Hepatocyte (in vitro differentiated cells): Measurements from ENCODE around the gene OR52E1. TPM values are rescaled to one million over a fixed set of nuclear protein-coding genes. Genes with fewer than 3 reads are reported as not detected.

Experiments
- DNase-seq: peaks from one replicate; pipeline ENCODE4 v3.0.0-alpha.2; 2016; ENCODE audit warnings: low spot score
- H2AFZ ChIP-seq: fragments of 200-600 bp; sonication (generic); 2 replicates; pipeline ENCODE4 v1.6.0; 2016; ENCODE audit warnings: antibody characterized with exemption, mild to moderate bottlenecking
- H3K27ac ChIP-seq: fragments of 200-600 bp; sonication (generic); 2 replicates; pipeline ENCODE4 v1.5.1; 2016; ENCODE audit warnings: mild to moderate bottlenecking
- H3K27me3 ChIP-seq: fragments of 200-600 bp; sonication (generic); 2 replicates; pipeline ENCODE4 v1.6.1; 2016
- H3K36me3 ChIP-seq: fragments of 200-600 bp; sonication (generic); replicated peaks from 2 replicates; pipeline ENCODE4 v1.5.1; 2016; ENCODE audit warnings: low read depth; ENCODE audit not compliant: insufficient read depth
- H3K4me1 ChIP-seq: fragments of 200-600 bp; sonication (generic); 2 replicates; pipeline ENCODE4 v1.5.1; 2016; ENCODE audit warnings: mild to moderate bottlenecking, moderate library complexity; ENCODE audit not compliant: insufficient read depth
- H3K4me2 ChIP-seq: fragments of 200-600 bp; sonication (generic); 2 replicates; pipeline ENCODE4 v1.6.0; 2016
- H3K4me3 ChIP-seq: fragments of 200-600 bp; sonication (generic); 2 replicates; pipeline ENCODE4 v1.5.1; 2016; ENCODE audit warnings: mild to moderate bottlenecking
- H3K79me2 ChIP-seq: fragments of 200-600 bp; sonication (generic); 2 replicates; pipeline ENCODE4 v1.6.0; 2017; ENCODE audit warnings: mild to moderate bottlenecking
- H3K9me2 ChIP-seq: fragments of 200-600 bp; sonication (generic); replicated peaks from 2 replicates; pipeline ENCODE4 v1.6.0; 2017; ENCODE audit warnings: mild to moderate bottlenecking; ENCODE audit not compliant: insufficient read depth
- H3K9me3 ChIP-seq: fragments of 200-600 bp; sonication (generic); 2 replicates; pipeline ENCODE4 v1.5.1; 2016; ENCODE audit warnings: low read depth, mild to moderate bottlenecking
- H4K20me1 ChIP-seq: fragments of 200-600 bp; sonication (generic); 2 replicates; pipeline ENCODE4 v1.6.0; 2016; ENCODE audit warnings: mild to moderate bottlenecking; ENCODE audit not compliant: insufficient read depth, poor library complexity, severe bottlenecking
- EZH2 ChIP-seq: fragments of 200-600 bp; sonication (generic); IDR thresholded peaks from 2 replicates; pipeline ENCODE4 v1.6.1; 2016; ENCODE audit warnings: antibody characterized with exemption, mild to moderate bottlenecking, borderline replicate concordance
- EZH2phosphoT487 ChIP-seq: fragments of 200-600 bp; sonication (generic); IDR thresholded peaks from one replicate; pipeline ENCODE4 v1.6.1; 2018; ENCODE audit warnings: antibody characterized with exemption, mild to moderate bottlenecking, low read depth, moderate library complexity; ENCODE audit not compliant: unreplicated experiment, severe bottlenecking
- WGBS: methylation state at CpG from one replicate; pipeline ENCODE4 v1.1.6; 2016; ENCODE audit warnings: low lambda C conversion rate; ENCODE audit errors: missing lambda C conversion rate; 5-methylcytosine and 5-hydroxymethylcytosine counted together
- polyA plus RNA-seq: library from polyadenylated mRNA; unstranded; fragments of >200 nt; fragmentation: Nextera tagmentation; extraction: Ambion mirVana; gene quantifications from 2 replicates; pipeline ENCODE4 v1.2.1, GENCODE V29; 2016
- total RNA-seq: library from RNA; depleted of rRNA; stranded (reverse); fragments of >200 nt; gene quantifications from 2 replicates; pipeline ENCODE4 v1.2.3, GENCODE V29; 2014
- TF ChIP-seq, protein P1 (sequence below): fragments of 200-600 bp; sonication (generic); IDR thresholded peaks from 2 replicates; pipeline ENCODE4 v1.5.1; 2016; ENCODE audit warnings: antibody characterized with exemption, mild to moderate bottlenecking; ENCODE audit not compliant: poor library complexity

Gene OR52E1
- total and polyA plus RNA-seq, 2 experiments from 2014 or later: not detected

DNA sequence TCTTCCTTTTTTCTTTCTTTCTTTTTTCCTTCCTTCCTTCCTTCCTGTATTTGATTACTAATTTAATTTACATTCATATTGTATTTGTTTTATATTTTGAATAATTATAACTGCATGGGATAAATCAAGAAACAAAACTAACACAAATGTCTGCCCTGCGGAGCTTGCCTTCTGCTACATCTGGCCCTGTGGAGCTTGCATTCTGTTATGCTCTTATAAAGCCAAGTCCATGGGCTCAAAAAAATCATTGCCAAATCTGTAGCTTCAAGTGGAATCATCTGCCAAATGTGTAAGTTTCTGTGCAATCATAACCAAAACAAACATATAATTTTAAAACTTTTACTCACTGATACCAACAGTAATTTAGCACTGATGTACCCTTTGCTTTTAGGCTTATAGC is 31.0 kb upstream of the OR52E1 start:
- Histone ChIP-seq H3K4me1 (no peaks in the 10 kb centered on the region), H3K27me3 (no peaks in the 10 kb centered on the region), H2AFZ (no peak overlapping the region), H4K20me1 (no peaks in the 10 kb centered on the region), H3K36me3 (no peaks in the 10 kb centered on the region), H3K27ac (no peak overlapping the region), H3K4me2 (no peak overlapping the region), H3K9me2 (no peaks in the 10 kb centered on the region), H3K9me3 (no peaks in the 10 kb centered on the region), H3K79me2 (no peaks in the 10 kb centered on the region), H3K4me3 (no peak overlapping the region)
- no peak for TF ChIP-seq EZH2
- TF ChIP-seq, protein P1, sequence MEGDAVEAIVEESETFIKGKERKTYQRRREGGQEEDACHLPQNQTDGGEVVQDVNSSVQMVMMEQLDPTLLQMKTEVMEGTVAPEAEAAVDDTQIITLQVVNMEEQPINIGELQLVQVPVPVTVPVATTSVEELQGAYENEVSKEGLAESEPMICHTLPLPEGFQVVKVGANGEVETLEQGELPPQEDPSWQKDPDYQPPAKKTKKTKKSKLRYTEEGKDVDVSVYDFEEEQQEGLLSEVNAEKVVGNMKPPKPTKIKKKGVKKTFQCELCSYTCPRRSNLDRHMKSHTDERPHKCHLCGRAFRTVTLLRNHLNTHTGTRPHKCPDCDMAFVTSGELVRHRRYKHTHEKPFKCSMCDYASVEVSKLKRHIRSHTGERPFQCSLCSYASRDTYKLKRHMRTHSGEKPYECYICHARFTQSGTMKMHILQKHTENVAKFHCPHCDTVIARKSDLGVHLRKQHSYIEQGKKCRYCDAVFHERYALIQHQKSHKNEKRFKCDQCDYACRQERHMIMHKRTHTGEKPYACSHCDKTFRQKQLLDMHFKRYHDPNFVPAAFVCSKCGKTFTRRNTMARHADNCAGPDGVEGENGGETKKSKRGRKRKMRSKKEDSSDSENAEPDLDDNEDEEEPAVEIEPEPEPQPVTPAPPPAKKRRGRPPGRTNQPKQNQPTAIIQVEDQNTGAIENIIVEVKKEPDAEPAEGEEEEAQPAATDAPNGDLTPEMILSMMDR: no peak
- TF ChIP-seq EZH2phosphoT487: no peak
- WGBS: 84% methylated on average over 1 of the region's 1 CpG
- no peak for DNase-seq

DNA sequence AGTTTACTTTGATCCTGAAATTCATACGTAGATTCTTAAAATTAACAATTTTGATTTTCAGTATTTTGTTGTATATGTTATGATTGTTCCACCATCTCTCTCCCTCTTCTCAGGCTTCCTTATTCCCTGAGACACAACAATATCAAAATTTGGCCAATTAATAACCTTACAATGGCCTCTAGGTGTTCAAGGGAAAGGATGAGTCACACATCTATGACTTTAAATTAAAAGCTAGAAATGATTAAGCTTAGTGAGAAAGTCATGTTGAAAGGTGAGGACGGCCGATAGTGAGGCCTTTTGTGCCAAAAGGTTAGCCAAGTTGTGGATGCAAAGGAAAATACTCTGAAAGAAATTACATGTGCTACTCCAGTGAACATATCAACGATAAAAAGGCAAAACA is 28.5 kb upstream of the OR52E1 start:
- no peak overlapping the region for H3K4me3 ChIP-seq
- H3K79me2 ChIP-seq: no peaks in the 10 kb centered on the region
- 64% methylated on average over 4 of the region's 4 CpGs for WGBS

DNA sequence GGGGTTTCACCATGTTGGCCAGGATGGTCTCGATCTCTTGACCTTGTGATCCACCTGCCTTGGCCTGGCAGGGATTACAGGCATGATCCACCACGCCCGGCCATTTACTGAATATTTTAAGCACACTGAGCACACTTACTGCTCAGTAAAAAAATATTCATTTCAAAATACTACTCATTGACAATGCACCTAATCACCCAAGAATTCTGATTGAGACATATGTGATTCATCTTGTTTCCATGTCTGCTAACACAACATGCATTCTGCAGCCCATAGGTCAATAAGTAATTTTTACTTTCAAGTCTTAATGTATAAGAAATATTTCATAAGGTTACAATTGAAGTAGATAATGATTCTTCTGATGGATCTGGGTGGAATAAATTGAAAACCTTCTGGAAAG is 27.3 kb upstream of the OR52E1 start:
- no peak for DNase-seq
- H3K9me3 ChIP-seq: no peaks in the 10 kb centered on the region
- no peaks in the 10 kb centered on the region for H3K36me3 ChIP-seq
- no peaks in the 10 kb centered on the region for H3K4me1 ChIP-seq
- no peaks in the 10 kb centered on the region for H3K79me2 ChIP-seq
- H2AFZ ChIP-seq: no peak overlapping the region
- H3K27ac ChIP-seq: no peak overlapping the region
- no peaks in the 10 kb centered on the region for H3K27me3 ChIP-seq
- no peak overlapping the region for H3K4me2 ChIP-seq
- H3K4me3 ChIP-seq: no peak overlapping the region
- H3K9me2 ChIP-seq: no peaks in the 10 kb centered on the region
- 98% methylated on average over 3 of the region's 3 CpGs for WGBS
- no peak for TF ChIP-seq EZH2phosphoT487
- TF ChIP-seq, protein P1: no peak
- no peak for TF ChIP-seq EZH2
- no peaks in the 10 kb centered on the region for H4K20me1 ChIP-seq

More for the DNA sequence above, 28.5 kb upstream of the OR52E1 start:
- H3K4me1 ChIP-seq: no peaks in the 10 kb centered on the region
- no peaks in the 10 kb centered on the region for H3K9me2 ChIP-seq
- TF ChIP-seq, protein P1: no peak
- TF ChIP-seq EZH2phosphoT487: no peak
- TF ChIP-seq EZH2: no peak
- H3K9me3 ChIP-seq: no peaks in the 10 kb centered on the region
- H4K20me1 ChIP-seq: no peaks in the 10 kb centered on the region
- H3K27me3 ChIP-seq: no peaks in the 10 kb centered on the region
- H3K4me2 ChIP-seq: no peak overlapping the region
- no peak overlapping the region for H2AFZ ChIP-seq
- no peaks in the 10 kb centered on the region for H3K36me3 ChIP-seq
- H3K27ac ChIP-seq: no peak overlapping the region
- DNase-seq: no peak

DNA sequence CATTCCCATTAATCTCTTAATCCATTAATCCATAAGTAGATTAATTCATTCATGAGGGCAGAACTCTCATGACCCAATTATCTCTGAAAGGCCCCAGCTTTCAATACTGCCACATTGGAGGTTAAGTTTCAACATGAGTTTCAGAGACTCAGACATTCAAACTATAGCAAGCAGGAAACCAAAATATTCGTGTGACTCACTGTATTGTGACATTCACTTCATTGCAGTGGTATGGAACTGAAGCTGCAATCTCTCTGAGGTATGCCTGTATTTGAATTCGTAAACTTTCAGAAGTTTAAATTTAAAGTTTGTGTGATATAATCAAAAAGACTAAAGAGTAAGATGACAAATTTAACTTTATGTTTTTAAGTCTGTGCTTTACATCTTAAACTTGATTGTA is 26.0 kb upstream of the OR52E1 start:
- H2AFZ ChIP-seq: no peak overlapping the region
- no peaks in the 10 kb centered on the region for H4K20me1 ChIP-seq
- no peaks in the 10 kb centered on the region for H3K36me3 ChIP-seq
- 68% methylated on average over 2 of the region's 2 CpGs for WGBS
- no peak for DNase-seq
- no peaks in the 10 kb centered on the region for H3K4me1 ChIP-seq
- H3K4me3 ChIP-seq: no peak overlapping the region
- TF ChIP-seq EZH2 (no peak), EZH2phosphoT487 (no peak)
- TF ChIP-seq, protein P1: no peak
- no peak overlapping the region for H3K4me2 ChIP-seq
- no peaks in the 10 kb centered on the region for H3K9me2 ChIP-seq
- no peaks in the 10 kb centered on the region for H3K27me3 ChIP-seq
- no peak overlapping the region for H3K27ac ChIP-seq
- no peaks in the 10 kb centered on the region for H3K9me3 ChIP-seq
- no peaks in the 10 kb centered on the region for H3K79me2 ChIP-seq
